K562 (cell line): Measurements from ENCODE around the gene IMPG2.

Source experiments
- C11orf30 ChIP-seq: fragments of 450-650 bp; IDR thresholded peaks from 2 replicates; pipeline ENCODE4 v1.6.1; 2016; ENCODE audit warnings: low read depth, mild to moderate bottlenecking
- CHD2 ChIP-seq: IDR thresholded peaks from 2 replicates; pipeline ENCODE4 v1.6.1; 2011; ENCODE audit warnings: low read depth, low read length
- EP300 ChIP-seq: IDR thresholded peaks from 2 replicates; pipeline ENCODE4 v1.6.1; 2012; ENCODE audit warnings: low read length, improper control_type of control experiment
- ESRRA ChIP-seq: fragments of 450-650 bp; IDR thresholded peaks from 2 replicates; pipeline ENCODE4 v1.6.1; 2014; ENCODE audit warnings: low read depth, mild to moderate bottlenecking, moderate library complexity, borderline replicate concordance
- EZH2 ChIP-seq: IDR thresholded peaks from 2 replicates; pipeline ENCODE4 v1.6.1; 2012; ENCODE audit warnings: low read depth, mild to moderate bottlenecking, inconsistent platforms, low read length, borderline replicate concordance
- FOSL1 ChIP-seq: fragments of 200-800 bp; sonication (Bioruptor generic); conservative IDR thresholded peaks from 2 replicates; pipeline ENCODE4 v1.6.1; 2016; ENCODE audit warnings: missing genetic modification characterization, missing compliant biosample characterization
- IFI16 ChIP-seq: fragments of 250-450 bp; sonication (Bioruptor Pico); IDR thresholded peaks from 2 replicates; pipeline ENCODE4 v2.1.2; 2022; ENCODE audit warnings: mild to moderate bottlenecking, inconsistent platforms
- JUN ChIP-seq, 2 experiments: sonication (generic) in 1 of 2; formaldehyde crosslinking in 1 of 2; IDR thresholded peaks; 2 replicates each; pipeline versions ENCODE4 v1.6.1 to v1.8.0; 2012 to 2022; ENCODE audit warnings: borderline replicate concordance in 2 of 2, mild to moderate bottlenecking in 2 of 2, improper control_type of control experiment in 1 of 2, low read depth in 1 of 2, low read length in 1 of 2, missing genetic modification reagents in 1 of 2
- KAT7 ChIP-seq: sonication (generic); formaldehyde crosslinking; IDR thresholded peaks from 2 replicates; pipeline ENCODE4 v1.8.0; 2022; ENCODE audit warnings: missing genetic modification reagents, mild to moderate bottlenecking, borderline replicate concordance
- POLR2A ChIP-seq: fragments of 450-650 bp; conservative IDR thresholded peaks from 2 replicates; pipeline ENCODE4 v1.6.1; 2016
- POLR2H ChIP-seq: IDR thresholded peaks from 2 replicates; pipeline ENCODE4 v1.6.1; 2016; ENCODE audit warnings: missing genetic modification characterization, low read depth, mild to moderate bottlenecking, control low read depth, missing compliant biosample characterization, moderate library complexity
- SREBF2 ChIP-seq: sonication (generic); formaldehyde crosslinking; IDR thresholded peaks from 2 replicates; pipeline ENCODE4 v1.4.0; 2020; ENCODE audit warnings: mild to moderate bottlenecking, missing genetic modification reagents
- XRCC3 ChIP-seq: fragments of 450-650 bp; IDR thresholded peaks from 2 replicates; pipeline ENCODE4 v1.6.1; 2017; ENCODE audit warnings: mild to moderate bottlenecking, moderate library complexity
- ZNF311 ChIP-seq: fragments of 250-450 bp; sonication (Bioruptor Pico); IDR thresholded peaks from 2 replicates; pipeline ENCODE4 v1.4.0; 2020; ENCODE audit warnings: mild to moderate bottlenecking, moderate library complexity

DNA sequence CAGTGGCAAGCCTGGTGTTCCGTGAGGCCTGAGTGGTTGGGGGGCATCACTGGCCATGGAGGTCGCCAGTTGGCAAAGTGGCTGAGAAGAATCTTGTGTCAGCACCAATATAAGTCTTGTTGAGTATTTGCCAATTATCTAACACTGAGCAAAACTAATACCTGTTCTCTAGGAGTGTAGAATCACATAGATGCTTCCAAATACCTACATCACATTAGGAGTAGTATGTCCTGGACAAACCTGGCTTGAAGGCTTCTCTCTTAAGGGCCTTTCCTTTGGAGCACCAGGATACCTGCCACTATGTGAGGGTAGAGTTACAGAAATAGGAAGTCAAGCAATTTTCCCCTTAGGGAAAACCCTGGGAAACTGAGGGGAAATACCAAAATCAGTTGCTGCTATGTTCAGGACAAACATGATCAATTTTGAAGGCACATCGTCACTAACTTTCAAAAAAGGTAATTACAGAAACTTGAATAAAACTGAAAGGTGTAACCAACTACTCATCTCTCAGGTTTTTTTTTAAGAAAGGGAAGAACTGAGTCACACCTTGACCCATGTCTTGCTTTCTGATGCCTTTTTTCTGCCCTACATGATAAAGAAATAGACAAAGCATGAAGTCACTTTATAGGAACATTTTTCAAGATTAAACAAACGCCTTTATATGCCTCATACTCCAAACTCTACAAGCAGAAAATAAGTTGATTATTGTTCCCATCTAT is 100.4 kb downstream of the IMPG2 start:
- TF ChIP-seq SREBF2, result no peak
- TF ChIP-seq EP300, result no peak
- no peak for TF ChIP-seq POLR2A
- no peak for TF ChIP-seq XRCC3
- no peak for TF ChIP-seq KAT7 (CRISPR knock-in tag)
- no peak for TF ChIP-seq EZH2
- no peak for TF ChIP-seq FOSL1 (tag)
- TF ChIP-seq POLR2H, result no peak
- no peak for TF ChIP-seq ZNF311 (CRISPR knock-in tag)
- TF ChIP-seq C11orf30, result no peak
- TF ChIP-seq IFI16 (CRISPR knock-in tag), result no peak
- no peak for TF ChIP-seq JUN (IDR thresholded peaks at IDR 0.05; ENCODE audit: borderline replicate concordance, low read depth, low read length)
- TF ChIP-seq JUN (CRISPR knock-in tag; IDR thresholded peaks at IDR 0.05; ENCODE audit: borderline replicate concordance), result no peak
- TF ChIP-seq ESRRA, result no peak
- TF ChIP-seq CHD2, result no peak
